NAMALWA (cell line): ENCODE data around the gene POU5F1.
A peak's percentile ranks its signal among the peaks of the same experiment; 100 is the strongest.

ENCODE experiments used
- DNase-seq: peaks from one replicate; pipeline ENCODE4 v3.0.0-alpha.2; 2015; ENCODE audit warnings: low spot score

POU5F1 gene

GRCh38 chr6:31139599-31139998 is 30.9 kb downstream of the POU5F1 start:
- no peak for DNase-seq

DNA sequence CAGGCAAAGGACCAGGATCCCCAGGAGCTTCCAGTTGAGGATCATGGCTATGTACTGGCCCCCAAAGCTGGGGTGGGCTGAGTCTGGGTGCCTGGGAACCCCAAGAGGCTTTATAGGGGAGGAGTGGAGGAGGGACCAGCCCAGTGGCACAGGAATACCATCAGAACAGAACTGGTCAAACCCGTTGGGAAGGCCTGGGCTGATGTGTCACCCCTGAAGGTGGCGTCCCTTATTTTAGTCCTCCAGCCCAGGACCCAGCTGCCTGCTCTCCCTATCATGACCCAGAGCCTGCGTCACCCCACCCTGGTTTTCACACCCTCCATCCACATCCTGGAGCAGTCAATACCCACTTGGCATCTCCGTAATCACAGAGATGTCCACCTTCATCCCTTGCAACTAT is 31.5 kb downstream of the POU5F1 start, which contains the start of gene PSORS1C2:
PSORS1C2 (minus strand) TSS at position 85 of the 400 bp plus-strand sequence; CDS start at position 45, 40 bp downstream.
- DNase-seq: no peak

- no peak for DNase-seq
Observed at GRCh38 chr6:31135710-31136109, 34.8 kb downstream of the POU5F1 start.

GRCh38 chr6:31132806-31133205 is 37.7 kb downstream of the POU5F1 start:
- DNase-seq: no peak

GRCh38 chr6:31131595-31131994 is 38.9 kb downstream of the POU5F1 start:
- no peak for DNase-seq

GRCh38 chr6:31130751-31131150 is 39.7 kb downstream of the POU5F1 start:
- no peak for DNase-seq

- no peak for DNase-seq
Observed at GRCh38 chr6:31129130-31129529, 41.4 kb downstream of the POU5F1 start.

DNA sequence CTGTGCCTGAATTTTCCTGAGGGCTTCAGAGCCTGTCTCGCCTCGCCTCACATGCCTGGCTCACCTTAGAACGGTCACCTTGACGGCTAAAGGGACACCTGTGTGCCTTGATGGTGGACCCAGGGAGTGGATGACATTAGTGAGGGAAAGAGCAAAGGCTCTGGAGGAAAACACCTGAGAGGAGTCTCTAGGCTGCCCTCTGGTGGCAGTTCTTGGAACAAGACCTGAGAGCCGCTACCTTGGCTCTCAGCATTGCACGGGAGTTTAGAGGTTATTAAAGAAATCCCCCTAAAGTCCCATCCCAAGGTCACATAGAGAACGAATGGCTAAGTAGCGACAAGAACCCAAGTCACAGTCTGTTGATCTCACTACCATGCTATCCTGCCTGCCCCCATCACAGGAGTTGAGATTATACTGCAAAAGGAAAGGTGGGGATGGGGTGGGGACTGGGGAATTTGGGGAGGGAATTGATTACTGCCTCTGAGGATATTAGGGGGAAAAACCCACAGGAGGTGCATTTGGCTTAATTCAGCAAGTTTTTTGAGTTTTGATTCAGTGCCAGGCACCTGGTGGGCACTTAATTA is 42.3 kb downstream of the POU5F1 start:
- peak; percentile 74 for DNase-seq

DNA sequence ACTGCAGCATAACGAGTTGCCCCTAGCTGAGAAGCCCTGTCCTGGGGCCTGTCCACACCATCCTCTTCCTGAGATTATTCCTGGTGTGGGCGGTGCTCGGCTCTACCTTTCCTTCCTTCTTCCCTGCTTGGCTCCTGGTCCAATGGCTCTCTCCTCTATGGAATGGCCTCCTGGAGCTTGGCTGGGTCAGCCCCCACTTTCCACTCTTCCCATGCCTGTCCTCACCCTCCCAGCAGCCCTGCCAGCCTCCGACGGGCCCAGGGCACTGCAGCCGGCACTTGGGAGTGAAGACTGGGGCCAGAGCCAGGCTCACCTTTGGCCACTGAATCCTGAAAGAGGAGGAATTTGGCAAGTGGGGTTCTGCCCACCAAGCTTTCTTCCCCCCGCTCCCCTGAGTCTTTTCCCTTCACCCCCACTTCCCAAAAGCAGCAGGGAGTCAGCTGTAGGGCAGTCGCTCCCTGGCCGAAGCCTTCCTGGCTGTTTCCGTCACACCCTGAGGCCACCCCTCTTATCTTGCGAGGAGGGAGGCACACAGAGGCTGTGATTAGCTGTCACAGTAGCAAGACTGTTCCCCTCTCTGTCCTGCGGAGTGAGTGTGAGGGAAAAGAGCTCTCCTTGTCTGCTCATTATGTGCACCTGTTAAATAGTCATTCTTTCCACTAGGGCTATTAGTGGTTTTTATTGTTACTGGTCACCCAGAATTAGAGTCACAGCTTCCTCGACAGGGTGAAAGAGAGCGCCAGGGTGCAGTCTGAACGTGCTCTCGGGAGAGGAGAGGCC is 43.9 kb downstream of the POU5F1 start:
- peak; percentile 36 for DNase-seq

DNA sequence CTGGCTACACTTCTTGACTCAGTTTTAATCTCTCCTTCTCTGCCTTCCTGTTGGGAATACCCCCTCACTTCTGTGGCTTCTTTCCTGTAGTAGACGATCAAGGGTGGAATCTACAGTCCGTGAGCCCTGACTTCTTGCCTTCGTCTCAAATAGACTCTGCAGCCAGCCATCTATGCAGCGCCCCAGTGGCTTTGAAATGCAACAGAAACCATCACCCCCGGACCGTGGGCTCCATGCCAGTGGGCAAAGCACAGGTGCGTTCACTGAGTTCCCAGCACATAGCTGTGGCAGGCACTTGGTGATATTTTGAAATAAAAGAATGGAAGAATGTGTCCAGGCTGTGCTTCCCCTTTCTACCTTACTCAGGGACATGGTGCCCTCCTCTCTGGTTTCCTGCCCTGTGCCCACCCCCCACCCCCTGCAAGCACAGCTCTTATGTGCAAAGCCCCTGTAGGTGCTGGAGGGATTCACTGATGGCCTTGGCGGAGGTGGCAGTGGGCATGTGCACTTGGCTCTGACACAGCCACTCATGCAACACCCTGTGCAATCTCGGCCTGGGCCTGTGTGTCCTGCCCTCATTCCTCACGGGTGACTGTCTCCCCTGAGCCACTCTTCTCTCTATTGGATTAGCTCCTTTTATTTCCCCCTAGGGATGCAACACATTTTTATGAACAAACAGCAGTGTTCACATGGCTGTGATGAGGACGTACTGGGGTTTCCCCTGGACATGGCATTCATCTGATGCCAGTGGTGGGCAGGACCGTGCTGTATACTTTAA is 44.7 kb downstream of the POU5F1 start:
- no peak for DNase-seq

DNA sequence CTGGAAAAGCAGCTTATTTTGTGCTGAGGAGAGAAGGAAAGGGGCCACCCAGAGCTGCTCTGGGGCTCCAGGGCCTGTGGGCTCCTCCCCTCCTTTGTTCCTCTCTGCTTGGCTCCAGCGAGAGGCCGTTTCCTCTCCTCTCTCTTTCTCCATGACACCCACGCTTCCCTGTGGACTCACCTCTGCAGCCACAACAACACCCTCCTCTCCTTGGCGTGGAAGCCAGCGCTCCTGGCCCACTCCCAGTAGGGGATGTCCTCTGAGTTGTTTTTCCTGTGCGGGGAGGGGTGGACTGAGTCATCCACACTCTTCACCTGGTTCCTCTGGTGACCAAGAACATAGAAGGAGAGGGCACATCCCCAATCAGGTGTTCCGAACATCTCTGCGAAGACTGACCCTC is 45.3 kb downstream of the POU5F1 start:
- DNase-seq: no peak

GRCh38 chr6:31122791-31123706 is 47.4 kb downstream of the POU5F1 start:
- DNase-seq: no peak

- no peak for DNase-seq
Observed at GRCh38 chr6:31121131-31121790, 49.2 kb downstream of the POU5F1 start.

GRCh38 chr6:31120151-31120915 is 50.1 kb downstream of the POU5F1 start, which contains the start of gene CDSN:
CDSN (minus strand) TSS chr6:31120446; CDS start chr6:31120419, 27 bp downstream.
- DNase-seq: no peak

GRCh38 chr6:31118178-31118577 is 52.3 kb downstream of the POU5F1 start:
- DNase-seq: no peak

- DNase-seq: no peak
Observed at GRCh38 chr6:31116661-31117385, 53.7 kb downstream of the POU5F1 start.

- no peak for DNase-seq
Observed at GRCh38 chr6:31115941-31116560, 54.4 kb downstream of the POU5F1 start.

DNA sequence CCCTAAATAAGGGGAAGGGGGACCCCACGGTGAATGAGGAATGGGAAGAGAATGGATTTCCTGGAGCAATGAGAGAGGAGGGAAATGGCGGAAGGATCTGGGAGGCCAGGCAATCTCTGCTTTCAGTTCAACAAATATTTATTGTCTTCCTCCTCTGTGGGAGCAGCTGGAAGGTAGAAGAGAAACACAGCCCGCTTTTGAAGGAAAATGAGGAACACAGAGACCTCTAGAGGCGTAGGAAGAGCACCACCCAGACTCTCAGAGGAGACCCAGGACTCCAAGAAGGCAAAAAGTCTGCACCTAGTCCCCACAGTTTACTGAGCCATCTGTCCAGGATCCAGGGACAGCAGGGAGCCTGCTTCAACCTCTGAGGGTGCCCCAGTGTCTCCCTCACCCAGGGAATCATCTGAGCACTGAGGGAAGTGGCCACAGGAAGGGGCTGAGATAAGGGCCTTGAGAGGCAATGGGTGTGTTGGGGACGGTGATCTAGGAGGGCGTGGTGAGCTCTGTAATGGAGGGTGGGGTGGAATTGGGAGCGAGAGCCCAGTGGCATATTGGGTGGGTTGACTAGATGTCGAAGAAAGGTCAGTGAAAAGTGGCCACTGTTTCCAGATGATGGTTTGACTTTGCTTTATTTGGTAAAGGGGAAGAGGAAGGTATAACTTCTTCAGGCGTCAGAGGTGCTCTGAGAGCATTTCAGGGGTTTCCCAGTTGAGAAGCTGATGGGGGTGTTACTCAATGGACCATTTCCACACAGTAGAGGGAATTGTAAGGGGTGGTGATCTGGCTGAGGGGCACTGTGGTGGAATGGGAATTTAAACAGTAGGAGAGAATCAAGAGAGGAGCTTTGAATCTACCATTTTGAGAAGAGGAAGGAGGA is 55.3 kb downstream of the POU5F1 start:
- peak; percentile 27 for DNase-seq
